Measurements from ENCODE around the gene OXLD1. TPM values are rescaled to one million over a fixed set of nuclear protein-coding genes. Genes with fewer than 3 reads are reported as not detected.
"Not testable (repeated sequence)": the region's sequence is repeated elsewhere in the genome, so short reads cannot be mapped to it uniquely, and the experiment has no call there.

The OXLD1 gene
- total RNA-seq, 1 donor from 2014 or later = 45.1 TPM

DNA sequence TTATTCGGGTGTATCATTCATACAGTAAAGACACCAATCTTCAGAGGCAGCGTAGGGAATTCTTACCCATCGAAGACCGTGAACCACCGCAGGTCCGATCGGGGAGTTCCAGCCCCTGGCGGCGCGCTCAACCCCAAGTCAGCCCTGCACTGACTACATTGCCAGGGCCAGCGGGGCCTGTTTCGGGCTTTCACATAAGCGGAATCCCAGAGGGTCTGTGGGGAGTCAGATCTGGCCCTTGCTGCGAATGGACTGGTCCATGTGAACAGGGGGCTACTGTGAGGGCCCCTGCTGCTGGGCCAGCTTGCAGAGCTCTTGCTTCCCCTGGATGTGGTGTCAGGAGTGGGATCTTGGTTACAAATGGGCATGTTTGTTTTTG, 17.7 kb downstream of the OXLD1 start:
- no peak for DNase-seq

DNA sequence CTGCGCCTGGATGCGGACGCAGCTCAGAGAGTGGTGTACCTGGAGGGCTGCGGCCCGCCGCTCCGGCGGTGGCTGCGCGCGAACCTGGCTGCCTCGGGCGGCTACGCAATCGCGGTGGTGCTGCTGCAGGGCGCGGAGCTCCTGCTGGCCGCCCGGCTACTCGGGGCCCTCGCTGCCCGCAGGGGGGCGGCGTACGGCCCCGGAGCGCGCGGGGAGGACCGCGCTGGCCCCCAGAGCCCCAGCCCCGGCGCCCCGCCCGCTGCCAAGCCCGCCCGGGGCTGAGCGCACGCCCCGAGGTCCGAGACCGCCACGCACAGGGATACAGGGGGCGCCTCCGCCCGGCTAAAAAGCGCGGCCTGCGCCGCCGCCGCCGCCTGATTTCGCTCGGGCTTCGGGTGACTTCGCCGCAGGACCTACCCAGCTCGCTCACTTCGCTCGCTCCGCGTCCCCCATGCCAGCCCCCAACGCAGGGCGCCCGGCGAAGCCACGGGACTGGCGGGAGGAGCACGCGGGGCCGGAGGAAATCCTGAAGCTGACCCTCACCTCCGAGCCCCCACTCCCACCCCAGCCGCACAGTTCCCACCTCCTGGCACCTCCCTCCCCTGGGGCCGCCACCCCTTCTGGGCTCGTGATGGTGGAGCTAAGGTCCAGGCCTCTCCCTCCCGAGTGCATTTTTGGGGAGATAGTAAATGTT, 18.2 kb downstream of the OXLD1 start:
- no peak for DNase-seq

DNA sequence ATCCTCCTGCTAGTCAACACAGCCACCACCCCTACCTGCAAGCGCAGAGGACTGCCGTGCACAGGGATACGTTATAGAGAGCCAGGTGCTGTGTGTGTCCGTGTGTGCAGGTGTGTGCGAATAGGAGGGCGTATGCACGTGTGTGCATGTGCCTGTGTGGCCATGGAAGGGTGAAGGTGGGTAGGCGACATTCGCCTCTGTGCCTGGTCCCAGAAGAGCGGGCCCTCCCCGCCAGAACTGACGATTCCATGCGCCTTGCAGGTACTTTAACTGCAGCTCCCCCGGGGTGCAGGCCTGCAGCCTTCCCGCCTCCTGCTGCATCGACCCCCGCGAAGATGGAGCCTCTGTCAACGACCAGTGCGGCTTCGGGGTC, 18.8 kb downstream of the OXLD1 start:
- DNase-seq = no peak

DNA sequence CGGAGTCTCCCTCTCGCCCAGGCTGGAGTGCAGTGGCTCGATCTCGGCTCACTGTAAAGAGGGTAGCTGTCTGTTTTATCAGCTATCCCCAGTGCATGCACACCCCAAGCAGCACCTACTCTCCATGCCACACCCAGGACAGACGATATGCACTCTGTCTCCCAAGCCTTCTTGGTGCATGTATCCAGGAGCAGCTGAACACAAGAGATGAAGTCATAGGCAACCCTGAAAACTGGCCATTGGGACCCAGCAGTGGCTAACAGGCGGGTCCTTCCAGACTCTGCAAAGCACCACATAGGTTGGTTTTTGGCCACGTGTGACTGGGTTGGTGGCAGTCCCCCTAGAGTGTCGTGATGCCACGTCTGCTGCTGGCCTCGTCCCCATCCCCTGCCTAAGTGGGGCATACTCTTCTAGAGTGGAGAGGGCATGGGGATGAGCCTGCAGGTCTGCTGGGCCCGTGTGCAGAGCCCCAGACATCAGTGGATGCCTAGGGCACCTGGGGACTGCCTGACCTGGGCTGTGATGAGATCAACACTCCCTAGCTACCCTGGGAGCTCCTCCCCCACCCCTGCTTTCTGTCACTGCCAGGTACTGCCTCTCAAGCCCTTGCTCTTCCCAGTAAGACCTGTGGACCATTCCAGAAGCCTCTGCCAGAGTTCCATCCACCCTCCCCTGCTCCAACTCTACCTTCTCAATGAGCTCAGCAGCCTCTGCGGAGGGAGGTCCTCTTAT, 19.4 kb downstream of the OXLD1 start:
- no peak for DNase-seq

DNA sequence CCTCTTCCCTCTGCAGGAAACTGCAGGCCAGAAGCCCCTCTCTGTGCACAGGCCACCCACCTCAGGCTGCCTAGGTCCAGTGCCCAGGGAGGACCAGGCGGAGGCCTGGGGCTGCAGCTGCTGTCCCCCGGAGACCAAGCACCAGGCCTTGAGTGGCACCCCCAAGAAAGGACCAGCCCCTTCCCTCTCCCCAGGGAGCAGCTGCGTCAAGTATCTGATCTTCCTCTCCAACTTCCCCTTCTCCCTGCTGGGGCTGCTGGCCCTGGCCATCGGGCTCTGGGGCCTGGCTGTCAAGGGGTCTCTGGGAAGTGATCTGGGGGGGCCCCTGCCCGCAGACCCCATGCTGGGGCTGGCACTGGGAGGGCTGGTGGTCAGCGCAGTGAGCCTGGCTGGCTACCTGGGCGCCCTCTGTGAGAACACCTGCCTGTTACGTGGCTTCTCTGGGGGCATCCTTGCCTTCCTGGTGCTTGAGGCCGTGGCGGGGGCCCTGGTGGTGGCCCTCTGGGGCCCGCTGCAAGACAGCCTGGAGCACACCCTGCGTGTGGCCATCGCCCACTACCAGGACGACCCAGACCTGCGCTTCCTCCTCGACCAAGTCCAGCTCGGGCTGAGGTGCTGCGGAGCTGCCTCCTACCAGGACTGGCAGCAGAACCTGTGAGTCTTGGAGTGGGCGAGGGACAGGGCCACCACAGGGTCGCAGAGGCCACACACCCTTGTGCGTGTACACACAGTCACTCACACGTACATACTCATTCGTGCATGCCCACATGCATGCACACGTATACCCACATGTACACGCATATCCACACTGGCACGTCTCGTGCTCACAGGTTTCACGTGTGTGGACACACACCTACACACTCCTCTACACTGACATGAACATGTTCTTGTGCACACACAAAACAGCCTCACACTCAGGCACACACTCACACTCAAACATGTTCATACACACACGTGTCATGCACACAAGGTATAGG, 21.1 kb downstream of the OXLD1 start:
- DNase-seq = no peak

DNA sequence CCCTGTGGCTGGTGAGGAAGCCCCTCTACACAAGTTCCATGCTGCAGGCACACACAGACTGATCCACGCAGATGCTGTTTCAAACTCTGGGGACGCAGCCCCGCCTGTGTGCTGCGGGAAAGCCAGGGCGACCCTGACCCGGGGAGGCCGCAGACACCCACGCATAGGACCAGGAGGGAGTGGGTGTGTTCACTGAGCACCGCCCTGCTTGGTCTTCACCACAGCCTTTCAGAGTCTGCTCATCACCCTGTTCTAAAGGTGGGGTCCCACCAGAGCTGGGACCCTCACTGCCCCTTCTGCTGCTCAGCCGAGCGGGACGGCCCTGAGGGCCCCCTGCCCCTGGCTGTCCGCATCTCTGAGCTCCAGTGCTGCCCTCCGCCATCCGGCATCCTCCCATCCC, 21.9 kb downstream of the OXLD1 start:
- DNase-seq = no peak

DNA sequence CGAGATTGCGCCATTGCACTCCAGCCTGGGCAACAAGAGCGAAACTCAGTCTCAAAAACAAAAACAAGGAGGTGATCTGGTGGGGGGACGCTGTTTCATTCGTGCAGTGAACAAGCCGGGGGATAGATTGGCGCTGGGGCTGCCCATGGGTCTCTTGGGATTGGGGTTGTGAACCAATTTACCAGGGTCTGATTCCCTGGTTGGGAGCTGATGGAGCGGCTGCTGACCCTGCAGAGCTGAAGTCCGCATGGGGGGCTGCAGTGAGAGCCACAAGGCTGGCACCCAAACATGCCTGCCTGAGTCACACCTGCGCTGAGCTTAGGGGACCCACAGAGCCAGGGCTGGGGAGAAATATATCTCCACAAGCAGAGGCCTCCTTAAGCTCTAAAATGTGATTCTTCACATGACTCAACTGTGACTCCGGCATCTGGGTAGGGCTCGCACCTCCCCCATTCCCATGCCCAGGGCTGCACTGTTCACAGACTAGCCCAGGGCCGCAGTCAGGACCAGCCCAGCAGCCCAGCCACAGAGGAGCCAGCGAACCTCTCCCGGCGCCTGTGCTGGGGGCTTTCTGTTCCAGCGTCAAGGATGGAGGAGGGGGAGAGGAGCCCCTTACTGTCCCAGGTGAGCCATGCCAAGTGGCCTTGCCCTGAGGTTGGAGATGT, 24.4 kb downstream of the OXLD1 start:
- DNase-seq = no peak

DNA sequence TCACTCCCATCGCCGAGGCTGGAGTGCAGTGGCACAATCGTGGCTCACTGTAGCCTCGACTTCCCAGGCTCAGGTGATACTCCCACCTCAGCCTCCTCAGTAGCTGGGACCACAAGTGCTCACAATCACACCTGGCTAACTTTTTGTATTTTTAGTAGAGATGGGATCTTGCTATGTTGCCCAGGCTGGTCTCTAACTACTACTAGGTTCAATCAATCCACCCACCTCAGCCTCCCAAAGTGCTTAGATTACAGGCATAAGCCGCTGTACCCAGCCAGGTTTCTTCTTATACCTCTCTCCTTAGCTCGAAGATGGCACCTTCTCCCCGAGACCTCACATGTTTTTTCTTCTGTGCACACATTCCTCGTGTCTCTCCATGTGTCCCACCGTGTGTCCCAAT, 26.4 kb downstream of the OXLD1 start:
- DNase-seq = no peak

DNA sequence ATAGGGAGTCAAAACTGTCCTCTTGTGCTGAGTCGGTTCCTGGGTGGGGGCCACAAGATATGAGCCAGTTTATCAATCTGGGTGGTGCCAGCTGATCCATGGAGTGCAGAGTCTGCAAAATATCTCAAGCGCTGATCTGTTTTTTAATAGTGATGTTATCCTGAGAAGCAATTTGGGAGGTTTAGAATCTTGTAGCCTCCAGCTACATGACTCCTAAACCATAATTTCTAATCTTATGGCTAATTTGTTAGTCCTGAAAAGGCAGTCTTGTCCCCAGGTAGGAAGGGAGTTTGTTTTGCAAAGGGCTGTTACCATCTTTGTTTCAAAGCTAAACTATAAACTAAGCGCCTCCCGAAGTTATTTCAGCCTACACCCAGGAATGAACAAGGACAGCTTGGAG, 27.7 kb downstream of the OXLD1 start:
- DNase-seq = no peak

DNA sequence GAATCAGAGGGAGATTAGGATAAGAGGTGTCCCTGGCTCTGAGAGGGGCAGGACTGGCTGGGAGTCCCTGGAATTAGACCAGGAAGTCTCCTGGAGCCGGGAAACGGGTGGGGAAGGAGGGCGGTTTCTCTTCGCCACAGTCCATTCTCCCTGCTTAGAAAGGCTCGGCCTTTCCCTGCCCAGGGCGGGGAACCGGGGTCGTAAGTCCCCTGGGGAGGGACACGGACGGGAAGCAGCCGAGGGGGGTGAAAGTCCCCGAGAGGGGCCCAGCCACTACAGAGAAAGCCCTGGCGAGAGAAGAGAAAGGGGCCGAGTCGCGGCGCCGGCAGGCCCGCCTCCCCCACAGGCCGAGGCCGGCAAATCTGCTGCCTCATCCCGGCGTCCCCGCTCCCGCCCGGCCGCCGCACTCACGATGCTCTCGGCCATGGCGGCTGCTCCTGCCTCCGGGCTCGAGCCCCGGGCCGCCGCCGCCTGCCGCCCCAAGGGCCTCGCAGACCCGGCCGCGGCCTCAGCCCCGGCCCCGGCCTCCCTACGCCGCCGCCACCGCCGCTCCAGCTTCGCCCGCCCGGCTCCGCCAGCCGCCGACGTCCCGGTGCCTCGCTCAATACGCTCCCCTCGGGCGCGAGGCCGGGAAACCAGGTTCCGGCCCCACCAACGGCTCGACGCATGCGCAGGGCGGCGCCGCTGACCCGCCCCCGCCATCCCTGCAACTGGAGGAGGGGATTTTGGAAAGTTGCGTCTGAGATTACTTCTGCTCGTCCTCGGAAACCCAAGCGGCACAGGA, 29.7 kb downstream of the OXLD1 start, which contains the start of the genes NPLOC4 and TSPAN10:
Gene NPLOC4 (minus strand): TSS at position 608 of the 784 bp plus-strand sequence. CDS start 182 bp downstream, at position 426.
Gene TSPAN10 (plus strand): TSS at position 692 of the 784 bp plus-strand sequence. CDS start 5,217 bp downstream, outside the sequence.
- DNase-seq = peak; percentile 89

DNA sequence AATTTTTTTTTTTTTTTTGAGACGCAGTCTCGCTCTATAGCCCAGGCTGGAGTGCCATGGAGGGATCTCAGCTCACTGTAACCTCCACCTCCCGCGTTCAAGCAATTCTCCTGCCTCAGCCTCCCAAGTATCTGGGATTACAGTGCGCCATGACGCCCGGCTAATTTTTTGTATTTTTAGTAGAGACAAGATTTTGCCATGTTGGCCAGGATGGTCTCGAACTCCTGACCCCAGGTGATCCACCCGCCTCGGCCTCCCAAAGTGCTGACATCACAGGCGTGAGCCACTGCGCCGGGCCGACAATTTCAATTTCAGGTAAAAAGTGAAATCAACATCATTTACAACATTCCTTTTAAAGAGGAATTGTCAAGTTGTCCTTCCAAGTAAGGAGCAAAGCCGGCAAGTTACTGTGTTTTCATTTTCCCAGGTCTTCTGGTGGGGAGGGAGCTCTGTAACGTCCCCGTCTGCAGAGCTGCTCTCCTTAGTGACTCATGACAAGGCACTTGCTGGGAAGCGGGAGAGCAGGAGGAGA, 30.4 kb downstream of the OXLD1 start:
- no peak for DNase-seq

DNA sequence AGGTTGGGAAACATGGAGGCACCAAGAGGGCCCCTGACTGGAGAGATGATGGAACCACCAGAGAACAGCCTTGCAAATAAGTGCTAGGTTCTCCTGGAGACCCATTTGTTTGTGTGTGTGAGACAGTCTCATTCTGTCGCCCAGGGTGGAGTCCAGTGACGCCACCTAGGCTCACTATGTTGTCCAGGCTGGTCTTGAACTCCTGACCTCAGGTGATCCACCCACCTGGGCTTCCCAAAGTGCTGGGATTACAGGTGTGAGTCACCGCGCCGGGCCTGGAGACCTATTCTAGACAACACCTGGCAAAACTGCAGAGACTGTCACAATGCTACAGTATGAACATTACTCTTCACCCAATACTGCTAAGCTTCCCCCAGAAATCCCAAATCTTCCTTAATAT, 31.0 kb downstream of the OXLD1 start:
- no peak for DNase-seq

DNA sequence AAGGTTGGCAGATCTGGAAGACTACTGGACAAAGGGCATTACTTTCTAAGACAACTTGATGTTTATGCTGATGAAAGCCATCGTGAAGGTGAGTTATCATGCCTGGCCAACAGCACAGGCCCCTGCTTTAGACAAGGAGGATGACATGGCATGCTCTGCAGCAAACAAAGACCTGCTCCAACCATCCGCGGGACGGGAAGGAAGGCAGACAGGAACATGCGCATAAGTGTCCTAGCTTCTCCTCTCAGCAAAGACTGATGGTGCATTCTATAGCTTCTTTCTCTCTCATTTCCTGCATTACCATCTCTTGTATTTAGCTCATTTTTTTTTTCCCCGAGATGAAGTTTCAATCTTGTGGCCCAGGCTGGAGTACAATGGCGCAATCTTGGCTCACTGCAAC, 34.9 kb downstream of the OXLD1 start:
- DNase-seq = no peak

DNA sequence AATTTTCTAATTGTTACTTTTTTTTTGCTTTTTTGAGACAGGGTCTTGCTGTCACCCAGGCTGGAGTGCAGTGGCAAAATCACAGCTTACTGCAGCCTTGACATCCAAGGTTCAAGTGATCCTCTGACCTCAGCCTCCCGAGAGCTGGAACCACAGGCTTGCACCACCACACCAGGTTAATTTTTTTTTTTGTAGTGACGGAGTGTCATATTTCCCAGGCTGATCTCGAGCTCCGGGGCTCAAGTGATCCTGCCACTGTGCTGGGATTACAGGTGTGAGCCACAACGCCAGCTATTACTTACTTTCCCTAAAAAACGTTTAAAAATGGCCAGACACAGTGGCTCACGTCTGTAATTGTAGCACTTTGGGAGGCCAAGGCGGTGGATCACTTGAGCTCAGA, 36.1 kb downstream of the OXLD1 start:
- no peak for DNase-seq

DNA sequence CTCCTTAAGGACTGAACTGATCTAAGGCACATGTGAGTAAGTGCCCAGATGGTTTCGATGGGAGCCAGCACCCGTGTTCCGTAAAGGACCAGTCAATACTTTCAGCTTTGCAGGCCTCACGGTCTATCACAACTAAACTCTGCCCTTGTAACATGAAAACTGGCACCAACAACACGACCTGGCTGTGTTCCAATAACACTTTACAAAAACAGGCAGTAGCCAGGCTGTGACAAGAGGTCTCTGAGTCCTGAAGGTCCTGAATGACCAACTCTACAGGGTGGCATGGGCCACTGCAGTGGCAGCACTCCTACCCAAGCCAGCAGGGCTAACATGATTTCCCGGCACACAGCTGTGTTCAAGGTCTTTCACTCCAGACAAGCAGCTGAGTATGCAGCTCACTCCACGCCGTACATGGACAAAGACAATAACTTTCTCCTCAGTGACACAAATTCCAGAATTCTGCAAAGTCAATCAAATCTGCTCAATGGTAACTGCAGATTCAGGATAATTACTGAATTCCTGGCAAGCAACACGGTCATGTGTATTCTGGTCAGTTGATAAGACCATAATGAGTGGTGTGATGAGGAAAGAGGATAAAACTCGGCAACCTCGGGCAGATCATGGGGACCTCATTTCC, 44.8 kb downstream of the OXLD1 start:
- peak; percentile 16 for DNase-seq

DNA sequence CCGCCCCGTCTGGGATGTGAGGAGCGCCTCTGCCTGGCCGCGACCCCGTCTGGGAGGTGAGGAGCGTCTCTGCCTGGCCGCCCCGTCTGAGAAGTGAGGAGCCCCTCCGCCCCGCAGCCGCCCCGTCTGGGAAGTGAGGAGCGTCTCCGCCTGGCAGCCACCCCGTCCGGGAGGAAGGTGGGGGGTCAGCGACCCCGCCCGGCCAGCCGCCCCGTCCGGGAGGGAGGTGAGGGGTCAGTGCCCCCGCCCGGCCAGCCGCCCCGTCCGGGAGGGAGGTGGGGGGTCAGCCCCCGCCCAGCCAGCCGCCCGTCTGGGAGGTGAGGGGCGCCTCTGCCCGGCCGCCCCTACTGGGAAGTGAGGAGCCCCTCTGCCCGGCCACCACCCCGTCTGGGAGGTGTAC, 48.1 kb downstream of the OXLD1 start:
- not testable (repeated sequence) for DNase-seq

DNA sequence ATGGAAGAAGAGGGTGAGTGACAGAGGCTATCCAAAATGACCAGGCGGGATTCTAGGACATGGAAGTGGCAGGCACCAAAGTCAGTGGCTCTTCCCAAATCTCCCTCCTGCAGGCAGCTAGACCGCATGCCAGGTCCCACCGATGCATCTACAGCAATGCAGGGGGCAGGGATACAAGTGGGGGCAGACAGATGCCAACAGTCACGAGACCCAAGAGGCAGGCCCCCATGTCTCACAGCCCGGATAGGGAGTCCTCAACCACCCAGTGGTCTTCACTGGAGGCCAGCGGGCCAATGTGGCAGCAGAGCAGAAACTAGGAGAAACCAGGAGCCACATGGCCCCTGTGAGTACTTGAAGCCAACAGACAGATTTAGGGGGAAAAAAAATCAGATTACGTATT, 49.5 kb downstream of the OXLD1 start:
- DNase-seq = no peak

DNA sequence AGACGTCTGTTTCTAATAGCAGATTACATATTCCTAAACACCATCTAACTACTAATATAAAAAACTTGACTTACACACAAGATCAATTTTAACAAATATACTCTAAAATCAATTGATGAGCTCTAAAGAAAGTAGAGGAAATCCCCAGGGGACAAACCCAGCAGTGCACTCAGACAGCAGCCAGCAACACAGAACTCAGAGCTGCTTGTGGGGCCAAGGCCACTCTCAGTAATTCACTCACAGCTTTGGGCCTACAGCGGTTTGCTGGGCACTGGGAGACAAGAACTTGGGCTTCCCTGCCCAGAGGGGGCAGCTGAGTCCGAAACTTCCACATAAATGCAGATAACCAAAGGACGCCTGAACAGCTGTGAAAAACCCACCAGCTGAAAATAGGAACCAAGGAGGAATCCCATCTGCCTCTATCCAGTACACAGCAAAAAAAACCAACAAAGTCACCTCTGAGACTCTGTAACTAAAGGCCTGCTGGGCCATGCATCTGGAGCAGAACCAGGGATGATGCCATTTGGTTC, 50.9 kb downstream of the OXLD1 start:
- DNase-seq = no peak

Data from dermis blood vessel endothelial cell (primary cell).